HG03025 (cell line): ENCODE measurements around the gene FAM76B.

Experiments used
- ATAC-seq: cut with Tn5 transposase; IDR thresholded peaks from one replicate; pipeline ENCODE4 v1.9.1; 2021; ENCODE audit warnings: mild to moderate bottlenecking, moderate library complexity; ENCODE audit not compliant: unreplicated experiment, low FRiP score

Gene FAM76B

GRCh38 chr11:95736355-95736754 is 53.2 kb downstream of the FAM76B start:
- ATAC-seq, result no peak

GRCh38 chr11:95734009-95734572 is 55.5 kb downstream of the FAM76B start:
- ATAC-seq, result no peak

- ATAC-seq, result no peak
Measured at GRCh38 chr11:95732930-95733602, 56.5 kb downstream of the FAM76B start.

GRCh38 chr11:95729462-95729861 is 60.1 kb downstream of the FAM76B start:
- ATAC-seq, result no peak

- no peak for ATAC-seq
Measured at GRCh38 chr11:95728790-95729189, 60.8 kb downstream of the FAM76B start.

GRCh38 chr11:95728094-95728493 is 61.5 kb downstream of the FAM76B start:
- ATAC-seq, result no peak

- ATAC-seq, result no peak
Measured at GRCh38 chr11:95727620-95728019, 62.0 kb downstream of the FAM76B start.

DNA sequence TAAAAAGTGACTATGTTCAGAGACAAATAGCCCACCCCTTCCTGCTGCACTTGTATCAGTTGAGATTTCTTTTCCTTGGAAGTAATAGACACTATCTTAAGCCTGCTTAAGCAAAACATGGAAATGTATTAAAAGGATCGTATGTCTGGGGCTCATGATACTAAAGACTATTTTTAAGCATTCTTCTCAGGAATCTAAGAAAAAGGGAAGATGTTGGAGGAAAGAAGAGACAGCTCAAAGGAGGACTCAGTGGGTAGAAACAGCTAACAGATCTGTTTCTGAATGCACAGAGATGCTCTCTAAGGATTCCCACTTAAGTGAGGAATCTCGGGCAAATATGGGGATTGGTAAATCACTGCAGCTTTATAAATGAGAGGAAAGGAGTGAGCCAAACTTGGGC is 62.5 kb downstream of the FAM76B start:
- ATAC-seq, result no peak

GRCh38 chr11:95725196-95725595 is 64.4 kb downstream of the FAM76B start:
- no peak for ATAC-seq

DNA sequence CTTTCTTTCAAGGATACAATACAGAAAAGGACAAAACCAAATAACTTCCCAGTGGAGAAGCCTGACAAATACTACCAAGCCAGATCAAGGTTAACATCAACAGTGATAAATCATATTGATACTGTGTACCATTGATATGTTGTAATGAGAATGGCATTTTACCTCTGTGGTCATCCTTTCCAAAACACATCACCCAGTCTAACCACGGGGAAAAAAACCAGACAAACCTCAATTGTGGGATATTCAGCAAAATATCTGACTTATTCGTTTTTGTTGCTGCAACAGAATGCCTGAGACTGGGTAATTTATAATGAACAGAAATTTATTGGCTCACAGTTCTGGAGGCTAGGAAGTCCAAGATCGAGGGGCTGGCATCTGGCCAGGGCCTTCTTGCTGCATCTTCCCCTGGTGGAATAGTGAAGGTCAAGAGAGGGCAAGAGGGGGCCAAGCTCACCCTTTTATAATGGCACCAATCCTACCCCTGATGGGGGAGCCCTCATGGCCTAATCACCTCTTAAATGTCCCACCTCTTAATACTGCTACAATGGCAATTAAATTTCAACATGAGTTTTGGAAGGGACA is 66.1 kb downstream of the FAM76B start:
- no peak for ATAC-seq

DNA sequence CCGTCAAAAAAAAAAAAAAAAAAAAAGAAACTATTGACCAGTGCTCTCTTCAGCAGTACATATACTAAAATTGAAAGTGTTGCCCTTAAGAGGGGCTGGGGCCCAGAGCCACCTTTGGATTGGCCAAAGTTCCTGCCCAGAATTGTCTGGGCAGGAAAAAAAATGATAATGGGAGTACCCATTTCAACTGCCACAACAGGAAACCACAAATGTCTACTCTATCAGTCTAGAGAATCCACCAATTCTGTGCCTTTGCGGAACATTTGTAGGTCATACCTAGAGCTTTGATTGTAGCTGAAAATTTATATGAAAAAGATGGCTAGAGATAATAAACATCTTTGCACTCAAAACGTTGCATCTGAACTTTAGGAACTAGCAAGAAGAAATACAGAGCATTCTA is 69.4 kb downstream of the FAM76B start:
- no peak for ATAC-seq
